ENCODE results near the gene PTOV1.
A peak's percentile ranks its signal among the peaks of the same experiment; 100 is the strongest.

The PTOV1 gene

DNA sequence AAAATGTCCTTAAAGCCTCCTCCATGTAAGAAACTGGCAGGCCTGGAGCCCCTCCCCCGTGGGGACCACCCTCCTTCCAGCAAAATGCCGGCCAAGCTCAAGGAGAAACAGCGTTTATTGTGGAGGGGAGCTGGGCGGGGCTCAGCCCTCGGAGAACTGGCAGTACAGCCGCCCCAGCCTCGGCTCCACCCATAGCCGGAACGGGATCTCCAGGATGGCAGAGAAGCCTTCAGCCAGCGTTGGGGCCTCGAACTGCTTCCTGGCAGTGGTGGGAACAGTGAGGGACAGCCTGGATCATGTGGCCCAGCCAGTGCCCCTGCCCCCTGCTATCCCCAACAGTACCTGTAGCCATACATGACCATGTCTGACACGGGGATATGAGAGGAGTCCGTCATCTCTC is 10.1 kb downstream of the PTOV1 start:
- DNase-seq: no peak

- DNase-seq: no peak
Observed at GRCh38 chr19:49861541-49862378, 10.8 kb downstream of the PTOV1 start.

GRCh38 chr19:49862391-49863253 is 11.7 kb downstream of the PTOV1 start:
- no peak for DNase-seq

- DNase-seq: no peak
Observed at GRCh38 chr19:49863254-49863934, 12.4 kb downstream of the PTOV1 start.

- DNase-seq: no peak
Observed at GRCh38 chr19:49863935-49864320, 13.0 kb downstream of the PTOV1 start.

DNA sequence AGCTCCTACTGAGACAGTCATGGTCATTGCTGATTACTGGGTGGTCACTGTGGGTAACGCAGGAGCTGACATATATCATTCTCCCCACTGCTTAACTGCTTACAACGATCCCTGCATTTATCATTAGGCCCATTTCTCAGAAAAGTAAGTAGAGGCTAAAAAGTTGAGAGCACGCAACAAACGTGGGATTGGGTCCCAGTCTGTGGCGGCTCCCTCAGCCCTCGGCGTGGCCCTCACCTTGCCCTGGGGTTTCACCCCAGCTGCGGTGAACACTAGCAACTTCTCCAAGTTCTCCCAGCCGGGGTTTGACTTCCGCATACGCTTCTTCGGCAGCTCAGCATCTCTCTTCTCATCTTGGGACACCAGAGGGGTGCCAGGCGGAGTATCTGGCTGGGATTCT is 13.9 kb downstream of the PTOV1 start:
- DNase-seq: no peak

- DNase-seq: peak; percentile 92
Observed at GRCh38 chr19:49866933-49867782, 16.2 kb downstream of the PTOV1 start, which contains the start of gene PNKP. TSS of gene PNKP (minus strand) at chr19:49867576. CDS start at chr19:49867204, 372 bp downstream.

DNA sequence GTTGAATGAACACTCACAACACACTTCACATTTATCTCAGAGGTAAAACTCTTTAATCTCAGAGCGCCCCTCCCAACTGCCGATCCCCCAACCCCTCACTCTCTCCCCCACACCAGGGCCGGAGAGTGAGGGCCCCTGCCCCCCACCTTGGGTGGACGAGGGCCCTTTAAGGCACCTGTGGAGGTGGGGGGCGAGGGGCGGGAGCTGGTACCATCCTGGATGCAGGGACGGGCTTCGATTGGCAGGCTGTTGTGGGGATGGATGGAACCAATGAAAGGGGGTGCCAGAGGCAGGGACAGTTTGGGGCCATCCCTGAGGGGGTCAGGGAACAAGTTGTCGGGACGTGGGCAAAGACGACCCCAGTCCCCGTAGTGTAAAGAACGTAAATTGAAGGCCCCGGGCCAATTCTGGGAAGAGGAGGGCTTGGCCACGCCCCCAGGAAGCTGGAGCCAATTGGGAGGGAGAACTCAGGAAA is 18.1 kb downstream of the PTOV1 start:
- DNase-seq: no peak

DNA sequence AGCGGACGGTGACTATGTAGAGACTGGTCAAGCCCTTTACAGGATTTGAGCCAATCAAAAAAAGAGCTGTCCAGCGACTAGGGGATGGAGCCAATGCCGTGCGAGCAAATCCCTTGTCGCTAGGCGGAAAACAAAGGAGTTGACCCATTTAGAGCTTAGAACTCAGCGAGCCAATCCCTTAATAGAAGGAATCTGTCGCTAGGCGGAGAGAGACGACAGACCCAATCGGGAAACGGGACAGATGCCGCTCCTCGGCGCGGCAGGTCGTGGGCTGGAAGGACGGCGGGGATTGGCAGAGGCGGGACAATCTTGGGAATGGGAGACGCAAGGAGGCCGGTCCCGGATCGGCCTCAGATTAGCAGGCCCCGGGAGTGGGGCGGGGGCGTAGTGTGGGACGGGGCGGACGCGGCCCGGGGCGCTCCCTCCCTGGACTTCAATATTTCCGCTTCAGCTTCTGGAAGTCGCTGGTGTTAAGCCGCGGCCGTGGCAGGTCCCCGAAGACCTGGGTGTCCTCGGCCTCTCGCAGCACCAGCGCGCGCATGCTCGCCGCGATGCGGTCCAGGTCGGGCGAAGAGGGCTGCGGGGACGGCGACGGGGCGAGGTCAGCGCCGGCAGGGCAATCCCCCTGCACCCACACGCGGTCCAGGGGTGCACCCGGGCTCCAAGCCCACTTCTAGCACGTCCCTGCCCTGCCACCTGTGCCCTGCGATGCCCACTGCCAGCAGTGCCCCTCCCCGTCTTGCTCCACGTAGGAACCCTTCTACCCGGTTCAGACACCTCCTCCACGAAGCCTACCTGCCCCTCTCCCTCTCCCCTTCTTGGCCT is 18.7 kb downstream of the PTOV1 start:
- peak; percentile 100 for DNase-seq

DNA sequence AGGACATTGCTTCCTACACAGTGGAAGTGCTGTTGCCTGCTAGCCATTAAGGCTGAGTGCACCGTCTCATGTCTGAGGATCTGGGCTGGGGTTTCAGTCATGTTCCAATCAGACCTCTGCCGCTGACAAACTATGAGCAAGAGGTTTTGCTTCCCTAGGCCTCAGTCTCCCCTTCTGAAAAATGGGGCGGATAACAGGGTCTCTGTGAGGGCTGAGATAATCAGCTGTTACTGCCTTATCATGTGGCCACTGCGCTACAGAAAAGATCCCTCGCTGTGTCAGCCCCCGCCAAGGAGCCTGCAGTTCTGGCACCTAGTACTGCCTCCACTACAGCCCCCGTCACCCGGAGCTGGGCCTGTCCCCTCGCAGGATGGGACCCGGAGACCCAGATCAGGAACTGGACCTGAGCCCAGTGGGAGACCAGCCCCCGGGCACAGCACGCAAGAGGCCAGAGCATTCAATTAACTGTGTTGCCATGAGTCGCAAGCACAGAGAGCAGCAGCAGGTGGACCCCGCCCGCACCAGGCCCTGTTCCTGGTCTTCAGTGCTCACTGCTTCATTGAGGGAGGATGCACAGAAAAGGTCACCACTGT is 19.4 kb downstream of the PTOV1 start:
- DNase-seq: no peak

DNA sequence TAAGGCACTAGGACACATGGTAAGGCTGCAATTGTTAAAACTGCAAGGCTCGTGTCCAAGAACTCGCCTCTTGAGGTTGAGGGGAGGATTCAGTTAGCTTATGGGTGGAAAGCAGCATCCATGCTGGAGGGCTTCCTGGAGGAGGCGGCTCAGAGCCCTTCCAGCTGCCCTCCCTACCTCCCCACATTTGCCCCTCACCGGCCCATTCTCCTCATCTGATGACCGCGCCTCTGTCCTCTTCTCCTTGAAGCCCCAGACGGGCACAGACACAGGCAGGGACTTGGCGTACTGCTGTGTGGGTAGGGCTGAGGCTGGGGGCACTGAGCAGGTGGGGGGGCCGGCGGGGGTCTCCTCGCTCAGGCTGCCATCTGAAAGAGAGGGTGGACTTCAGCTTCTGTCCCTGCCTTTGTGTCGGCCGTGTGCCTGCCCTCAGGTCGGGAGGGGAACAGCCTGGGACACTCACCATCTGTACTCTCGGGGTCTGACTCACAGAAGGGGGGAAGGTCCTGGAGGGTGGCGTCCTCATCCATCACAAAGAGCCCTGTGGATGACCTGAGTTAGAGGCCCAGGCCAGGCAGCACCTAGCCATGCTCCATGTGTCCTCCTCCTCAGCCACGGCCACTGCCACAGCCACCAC is 20.5 kb downstream of the PTOV1 start:
- DNase-seq: no peak

DNA sequence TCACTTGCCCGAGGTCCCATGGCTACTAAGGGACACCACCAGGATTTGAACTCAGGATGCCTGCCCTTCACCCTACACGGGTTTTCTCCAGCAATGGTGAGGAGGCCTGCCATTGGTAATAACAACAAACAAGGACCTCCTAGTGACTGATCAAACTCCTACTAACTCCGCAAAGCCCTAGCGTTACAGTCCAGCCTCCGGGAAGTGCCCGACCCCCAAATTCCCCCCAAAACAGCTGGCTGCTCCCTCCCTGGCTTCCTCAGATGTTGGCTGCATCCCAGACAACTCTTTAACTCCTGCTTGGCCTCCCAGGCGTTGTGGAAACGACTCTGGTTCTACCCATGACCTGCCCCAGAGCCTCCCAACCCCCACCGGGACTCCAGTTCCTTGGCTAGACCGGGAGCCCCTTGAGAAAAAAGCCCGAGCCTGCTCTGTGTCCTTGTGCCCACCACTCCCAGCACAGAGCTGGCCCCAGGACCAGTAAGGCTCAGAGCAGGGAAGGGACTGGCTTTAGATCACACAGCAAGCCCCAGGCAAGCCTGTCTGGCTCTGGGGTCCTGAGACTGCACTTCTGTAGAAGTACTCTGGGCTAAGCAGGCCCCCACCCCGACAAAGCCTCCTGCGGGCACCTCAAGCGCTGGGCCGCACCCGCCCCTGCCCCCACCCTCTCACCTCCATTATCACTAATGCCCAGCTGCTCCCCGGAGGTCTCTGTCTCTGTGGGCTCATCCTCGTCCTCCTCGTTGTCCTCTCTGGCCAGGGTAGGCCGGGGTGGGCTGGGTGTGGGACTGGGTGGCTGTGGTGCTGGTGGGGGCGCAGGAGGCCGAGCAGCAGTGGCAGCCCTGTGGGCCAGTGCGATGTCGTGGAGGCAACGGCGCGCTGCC is 21.5 kb downstream of the PTOV1 start:
- DNase-seq: no peak

DNA sequence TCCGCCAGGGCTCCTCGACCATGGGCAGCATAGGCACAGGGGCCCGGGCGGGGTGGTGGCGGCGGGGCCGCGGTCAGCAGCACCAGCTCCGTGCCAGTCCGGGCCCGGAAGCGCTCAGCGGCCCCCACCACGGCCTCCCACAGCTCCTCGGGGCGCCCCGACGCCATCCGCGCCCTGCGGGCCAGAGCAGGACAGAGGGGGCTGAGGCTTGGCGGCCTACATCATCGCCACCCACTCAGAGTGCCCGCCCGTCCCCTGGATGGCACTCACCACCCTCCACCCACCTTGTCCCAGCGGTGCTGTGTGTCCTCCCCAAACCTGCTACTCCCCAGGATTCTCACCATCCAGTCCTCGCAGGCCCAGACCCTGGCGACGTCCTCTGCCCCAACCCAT is 22.2 kb downstream of the PTOV1 start:
- no peak for DNase-seq

- DNase-seq: no peak
Observed at GRCh38 chr19:49873834-49874233, 22.9 kb downstream of the PTOV1 start.

GRCh38 chr19:49874503-49875157 is 23.7 kb downstream of the PTOV1 start:
- DNase-seq: no peak

DNA sequence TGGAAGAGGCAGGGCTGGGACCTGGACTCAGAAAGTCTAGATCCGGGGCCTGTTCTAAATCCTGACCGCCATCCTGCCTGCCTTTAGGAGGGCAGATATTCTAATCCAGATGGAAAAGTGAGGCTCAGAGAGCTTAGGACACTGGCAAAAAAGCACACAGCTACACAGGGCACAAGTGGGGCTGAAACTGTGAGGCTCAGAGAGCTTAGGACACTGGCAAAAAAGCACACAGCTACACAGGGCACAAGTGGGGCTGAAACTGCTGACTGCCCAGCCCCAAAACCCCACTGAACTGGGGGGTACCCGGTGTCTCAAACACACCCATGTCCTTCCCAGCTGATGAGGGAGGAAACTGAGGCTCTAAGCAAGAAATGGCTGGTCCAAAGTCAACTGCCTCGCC is 24.2 kb downstream of the PTOV1 start:
- DNase-seq: no peak

- peak; percentile 48 for DNase-seq
Observed at GRCh38 chr19:49875857-49876421, 25.0 kb downstream of the PTOV1 start.

DNA sequence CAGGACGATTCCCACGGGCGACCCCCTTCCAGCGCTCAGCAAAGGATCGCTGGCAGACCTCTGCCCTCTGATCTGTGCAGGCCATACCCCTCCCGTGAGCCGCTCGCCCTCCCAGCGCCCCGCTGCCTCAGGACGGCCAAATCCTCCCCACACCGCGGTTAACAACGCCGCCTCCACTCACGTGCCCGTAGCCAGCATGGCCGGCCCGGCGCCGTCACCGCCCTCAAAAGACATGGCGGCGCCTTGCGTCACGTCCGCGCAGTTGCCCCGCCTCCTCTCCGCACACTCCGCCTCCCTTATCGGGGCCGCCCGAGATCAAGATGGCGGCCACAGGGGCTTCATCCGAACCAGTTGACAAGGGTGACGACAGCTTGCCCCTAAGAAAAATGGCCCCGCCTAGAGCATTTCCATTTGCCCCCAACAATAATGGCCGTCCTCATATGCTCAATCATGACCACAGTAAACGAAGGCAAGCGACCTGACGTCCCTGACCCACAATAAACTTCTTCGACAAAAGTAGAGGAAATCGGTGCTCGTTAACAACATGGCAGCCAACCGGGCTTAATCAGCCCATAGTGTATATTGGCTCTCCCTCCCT is 25.6 kb downstream of the PTOV1 start:
- DNase-seq: peak; percentile 98

Measured in NCI-H2171 treated with DMSO at 0.1 percent for 48 hours (cell line).